ENCODE measurements around the gene PLEKHA6.

DNA sequence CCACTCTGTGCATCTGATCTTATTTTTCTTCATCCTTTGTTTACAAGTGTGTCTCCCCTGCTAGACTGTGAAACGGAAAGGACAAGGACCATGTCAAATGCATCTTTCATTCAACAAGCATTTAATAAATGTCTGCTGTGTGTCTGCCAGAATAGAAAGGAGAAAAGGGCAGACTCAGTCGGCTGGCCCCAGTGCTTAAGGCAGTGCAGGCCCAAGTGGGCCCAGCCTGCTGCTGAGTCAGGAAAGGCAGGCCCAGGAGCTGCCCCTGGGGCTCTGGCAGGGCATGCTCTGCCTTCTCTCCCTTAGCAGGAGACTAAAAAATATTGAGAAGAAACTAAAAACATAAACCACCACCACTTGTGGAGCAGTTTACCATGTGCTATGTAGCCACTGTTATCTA lies 38.1 kb downstream of the PLEKHA6 start:
- TF ChIP-seq GATA1 (IDR thresholded peaks at IDR 0.05; ENCODE audit: low read depth, low read length) = no peak
- no peak for TF ChIP-seq POLR2A (IDR thresholded peaks at IDR 0.05; ENCODE audit: low read length)

All from erythroblast (primary cell).